MM.1S (cell line): ENCODE data around the gene MT1M.
"Not testable (repeated sequence)": the region's sequence is repeated elsewhere in the genome, so short reads cannot be mapped to it uniquely, and the experiment has no call there.

Experiments used
- CTCF ChIP-seq: fragments of 300-600 bp; sonication (generic); IDR thresholded peaks from 2 replicates; pipeline ENCODE4 v1.5.1; 2016; ENCODE audit warnings: antibody characterized with exemption, low read length, mixed read lengths
- EZH2 ChIP-seq: fragments of 300-600 bp; sonication (generic); optimal IDR thresholded peaks from 2 replicates; pipeline ENCODE3; 2017; ENCODE audit warnings: low read depth, mild to moderate bottlenecking, antibody characterized with exemption, low read length, mixed read lengths
- EZH2phosphoT487 ChIP-seq: fragments of 300-600 bp; sonication (generic); IDR thresholded peaks from 2 replicates; pipeline ENCODE4 v1.6.1; 2018; ENCODE audit warnings: antibody characterized with exemption, low read length

DNA sequence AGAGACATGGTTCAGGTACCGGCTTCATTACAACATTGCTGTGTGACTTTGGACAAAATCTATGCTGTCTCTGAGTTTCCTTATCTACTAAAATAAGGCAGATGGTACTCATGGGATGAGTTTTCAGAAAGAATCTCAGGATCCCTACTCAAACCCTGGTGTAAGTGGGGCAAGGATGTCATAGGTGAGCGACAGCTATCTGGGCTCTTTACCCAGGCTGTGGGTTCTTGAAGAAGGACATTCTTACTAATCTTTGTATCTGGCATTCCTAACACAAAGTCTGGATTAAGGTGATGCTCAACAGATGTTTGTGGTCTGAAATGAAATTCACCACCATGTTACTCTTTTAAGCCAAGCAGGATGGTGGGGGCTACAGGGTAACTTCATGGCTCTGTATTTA lies 49.5 kb upstream of the MT1M start:
- not testable (repeated sequence) for TF ChIP-seq EZH2, CTCF, EZH2phosphoT487
